Endodermal cell (in vitro differentiated cells): ENCODE data around the gene ARHGAP31. TPM values are rescaled to one million over a fixed set of nuclear protein-coding genes. Genes with fewer than 3 reads are reported as not detected.

ENCODE experiments used
- DNase-seq: peaks from one replicate; pipeline ENCODE4 v3.0.0-alpha.2; 2017
- H3K27ac ChIP-seq: 2 replicates; pipeline ENCODE4 v1.5.1; 2013; ENCODE audit warnings: mild to moderate bottlenecking, low read depth, low read length, moderate library complexity
- H3K27me3 ChIP-seq: 2 replicates; pipeline ENCODE4 v1.6.1; 2013; ENCODE audit warnings: mild to moderate bottlenecking, low read length, moderate library complexity; ENCODE audit not compliant: insufficient read depth, control insufficient read depth, poor library complexity, severe bottlenecking
- H3K36me3 ChIP-seq: 2 replicates; pipeline ENCODE4 v1.7.0; 2013; ENCODE audit warnings: mild to moderate bottlenecking, low read length, moderate library complexity; ENCODE audit not compliant: control insufficient read depth, insufficient read depth
- H3K4me1 ChIP-seq: one replicate; pipeline ENCODE4 v1.7.0; 2013; ENCODE audit warnings: low read length; ENCODE audit not compliant: control insufficient read depth, insufficient read depth
- H3K4me3 ChIP-seq: 2 replicates; pipeline ENCODE4 v1.5.1; 2013; ENCODE audit warnings: mild to moderate bottlenecking, low read length, moderate library complexity
- H3K9ac ChIP-seq: 2 replicates; pipeline ENCODE4 v1.6.1; 2013; ENCODE audit warnings: mild to moderate bottlenecking, low read length, moderate library complexity; ENCODE audit not compliant: poor library complexity, severe bottlenecking; ENCODE audit errors: extremely low read depth
- H3K9me3 ChIP-seq: 2 replicates; pipeline ENCODE4 v1.6.1; 2013; ENCODE audit warnings: mild to moderate bottlenecking, low read length, moderate library complexity; ENCODE audit not compliant: control insufficient read depth
- H3K27ac Mint-ChIP-seq: 2 replicates; pipeline ENCODE4 v1.8.0; 2020; ENCODE audit warnings: mixed read lengths
- H3K27me3 Mint-ChIP-seq: 2 replicates; pipeline ENCODE4 v1.8.0; 2021; ENCODE audit warnings: mild to moderate bottlenecking, mixed read lengths; ENCODE audit not compliant: insufficient read depth
- H3K36me3 Mint-ChIP-seq: 2 replicates; pipeline ENCODE4 v1.8.0; 2020; ENCODE audit warnings: low read depth, mixed read lengths
- H3K4me1 Mint-ChIP-seq: 2 replicates; pipeline ENCODE4 v1.8.0; 2020; ENCODE audit warnings: mixed read lengths
- H3K4me3 Mint-ChIP-seq: 2 replicates; pipeline ENCODE4 v1.8.0; 2020; ENCODE audit warnings: mild to moderate bottlenecking, moderate library complexity, mixed read lengths
- H3K9me3 Mint-ChIP-seq: 2 replicates; pipeline ENCODE4 v1.8.0; 2020; ENCODE audit warnings: mild to moderate bottlenecking, mixed read lengths
- CTCF ChIP-seq: fragments of 200-600 bp; sonication (generic); conservative IDR thresholded peaks from 2 replicates; pipeline ENCODE4 v1.5.0; 2021; ENCODE audit warnings: antibody characterized with exemption, mild to moderate bottlenecking
- WGBS, 2 experiments: methylation state at CpG; one replicate each; pipeline versions ENCODE4 v1.1.5 to v1.1.7; 2013; ENCODE audit warnings: missing lambda C conversion rate in 2 of 2, mixed read lengths in 1 of 2; ENCODE audit not compliant: insufficient coverage in 1 of 2, insufficient read length in 1 of 2; 5-methylcytosine and 5-hydroxymethylcytosine counted together
- total RNA-seq, 2 donors: library from RNA; stranded (reverse); fragmentation: NEBNext Ultra II Directional in 1 of 2; extraction: Animal tissue kit (Norgen Biotek cat#: 25700) in 1 of 2; gene quantifications; 2 replicates in 1 of 2; 3 replicates in 1 of 2; pipeline ENCODE4 v1.2.1, GENCODE V29; 2021

The ARHGAP31 gene
- total RNA-seq, 2 donors from 2014 or later, result 2.2 to 2.3 TPM

GRCh38 chr3:119360736-119361462 lies 66.7 kb downstream of the ARHGAP31 start:
- H3K9me3 Mint-ChIP-seq, result no peaks in the 10 kb centered on the region
- WGBS, 2 experiments, result 78 to 96% methylated on average over 3 of the region's 3 CpGs
- no peak overlapping the region for H3K27ac Mint-ChIP-seq
- Histone ChIP-seq H3K4me3 (no peak overlapping the region), H3K27ac (no peak overlapping the region), H3K36me3 (no peaks in the 10 kb centered on the region), H3K27me3 (no peaks in the 10 kb centered on the region), H3K4me1 (peaks cover 5% of the 10 kb centered on the region), H3K9me3 (no peaks in the 10 kb centered on the region), H3K9ac (no peak overlapping the region)
- peak; percentile 61 for DNase-seq
- TF ChIP-seq CTCF, result no peak
- H3K27me3 Mint-ChIP-seq, result no peaks in the 10 kb centered on the region
- H3K4me1 Mint-ChIP-seq, result peaks cover 28% of the 10 kb centered on the region
- H3K4me3 Mint-ChIP-seq, result no peak overlapping the region
- no peaks in the 10 kb centered on the region for H3K36me3 Mint-ChIP-seq

GRCh38 chr3:119362010-119362409 lies 67.8 kb downstream of the ARHGAP31 start:
- no peaks in the 10 kb centered on the region for H3K36me3 ChIP-seq
- Mint-ChIP-seq H3K9me3 (no peaks in the 10 kb centered on the region), H3K27me3 (no peaks in the 10 kb centered on the region), H3K36me3 (no peaks in the 10 kb centered on the region), H3K4me3 (no peak overlapping the region), H3K4me1 (peaks cover 25% of the 10 kb centered on the region), H3K27ac (no peak overlapping the region)
- no peak overlapping the region for H3K9ac ChIP-seq
- peaks cover 5% of the 10 kb centered on the region for H3K4me1 ChIP-seq
- no peak for TF ChIP-seq CTCF
- no peaks in the 10 kb centered on the region for H3K9me3 ChIP-seq
- no peak for DNase-seq
- no peaks in the 10 kb centered on the region for H3K27me3 ChIP-seq
- H3K4me3 ChIP-seq, result no peak overlapping the region
- WGBS, 2 experiments, result 85 to 94% methylated on average over 2 of the region's 2 CpGs
- H3K27ac ChIP-seq, result no peak overlapping the region

GRCh38 chr3:119362940-119363725 lies 69.0 kb downstream of the ARHGAP31 start:
- H3K4me1 Mint-ChIP-seq, result peaks cover 23% of the 10 kb centered on the region
- no peak for TF ChIP-seq CTCF
- H3K27me3 Mint-ChIP-seq, result no peaks in the 10 kb centered on the region
- no peak overlapping the region for H3K4me3 Mint-ChIP-seq
- no peak for DNase-seq
- Histone ChIP-seq H3K27ac (no peak overlapping the region), H3K4me3 (no peak overlapping the region), H3K9me3 (no peaks in the 10 kb centered on the region), H3K9ac (no peak overlapping the region), H3K4me1 (peaks cover 5% of the 10 kb centered on the region), H3K36me3 (no peaks in the 10 kb centered on the region), H3K27me3 (no peaks in the 10 kb centered on the region)
- H3K36me3 Mint-ChIP-seq, result no peaks in the 10 kb centered on the region
- H3K9me3 Mint-ChIP-seq, result no peaks in the 10 kb centered on the region
- H3K27ac Mint-ChIP-seq, result no peak overlapping the region
- 92 to 98% methylated on average over 4 to 7 of the region's 7 CpGs for WGBS, 2 experiments
